MCF 10A (cell line): ENCODE data around the gene KCNMA1. TPM values are rescaled to one million over a fixed set of nuclear protein-coding genes. Genes with fewer than 3 reads are reported as not detected.

ENCODE experiments used
- BruUV-seq: library from RNA; stranded (reverse); fragments of 400-500 nt; replicated peaks from 2 replicates; lab custom pipeline; 2021; lab: Mats Ljungman, UMichigan
- CTCF ChIA-PET: fragments of 300-600 bp; sonication (Branson Sonifier 250); formaldehyde crosslinking; extraction: SDS; loops from one replicate; lab custom pipeline; 2021; ENCODE audit warnings: antibody characterized with exemption, inconsistent platforms; lab: Yijun Ruan, JAX
- POLR2A ChIA-PET: fragments of 300-600, 350-650 bp; sonication (Branson Sonifier 250); formaldehyde crosslinking; extraction: SDS; loops from one replicate; lab custom pipeline; 2020; ENCODE audit warnings: antibody characterized with exemption, inconsistent platforms; lab: Yijun Ruan, JAX
- DNase-seq: peaks from one replicate; pipeline ENCODE4 v3.0.0-alpha.2; 2018; ENCODE audit not compliant: unreplicated experiment
- H3K27ac Mint-ChIP-seq: one replicate; pipeline ENCODE4 v1.8.0; 2022; ENCODE audit warnings: mild to moderate bottlenecking, low read depth, mixed read lengths; ENCODE audit not compliant: unreplicated experiment
- H3K27me3 Mint-ChIP-seq: one replicate; pipeline ENCODE4 v1.8.0; 2022; ENCODE audit warnings: mixed read lengths; ENCODE audit not compliant: insufficient read depth, unreplicated experiment
- H3K36me3 Mint-ChIP-seq: one replicate; pipeline ENCODE4 v1.8.0; 2022; ENCODE audit warnings: mild to moderate bottlenecking, moderate library complexity, mixed read lengths; ENCODE audit not compliant: insufficient read depth, unreplicated experiment
- H3K4me1 Mint-ChIP-seq: one replicate; pipeline ENCODE4 v1.8.0; 2022; ENCODE audit warnings: mixed read lengths; ENCODE audit not compliant: insufficient read depth, unreplicated experiment
- H3K4me3 Mint-ChIP-seq: one replicate; pipeline ENCODE4 v1.8.0; 2022; ENCODE audit warnings: mild to moderate bottlenecking, moderate library complexity, mixed read lengths; ENCODE audit not compliant: unreplicated experiment
- H3K9me3 Mint-ChIP-seq: one replicate; pipeline ENCODE4 v1.8.0; 2022; ENCODE audit warnings: mixed read lengths; ENCODE audit not compliant: unreplicated experiment
- intact Hi-C: fragments of 100-400 bp; cut with micrococcal nuclease; formaldehyde crosslinking; loops from 2 replicates; pipeline ENCODE4 v1.14.1; 2022
- total RNA-seq: library from RNA; stranded (reverse); gene quantifications from 2 replicates; pipeline ENCODE4 v1.2.3, GENCODE V29; 2022
- TF ChIP-seq, protein P1 (sequence below): fragments of 200-600 bp; IDR thresholded peaks from one replicate; pipeline ENCODE4 v1.8.0; 2022; ENCODE audit warnings: antibody characterized with exemption, mild to moderate bottlenecking; ENCODE audit not compliant: unreplicated experiment

Gene KCNMA1
- total RNA-seq, 1 experiment from 2014 or later: 7.5 TPM

DNA sequence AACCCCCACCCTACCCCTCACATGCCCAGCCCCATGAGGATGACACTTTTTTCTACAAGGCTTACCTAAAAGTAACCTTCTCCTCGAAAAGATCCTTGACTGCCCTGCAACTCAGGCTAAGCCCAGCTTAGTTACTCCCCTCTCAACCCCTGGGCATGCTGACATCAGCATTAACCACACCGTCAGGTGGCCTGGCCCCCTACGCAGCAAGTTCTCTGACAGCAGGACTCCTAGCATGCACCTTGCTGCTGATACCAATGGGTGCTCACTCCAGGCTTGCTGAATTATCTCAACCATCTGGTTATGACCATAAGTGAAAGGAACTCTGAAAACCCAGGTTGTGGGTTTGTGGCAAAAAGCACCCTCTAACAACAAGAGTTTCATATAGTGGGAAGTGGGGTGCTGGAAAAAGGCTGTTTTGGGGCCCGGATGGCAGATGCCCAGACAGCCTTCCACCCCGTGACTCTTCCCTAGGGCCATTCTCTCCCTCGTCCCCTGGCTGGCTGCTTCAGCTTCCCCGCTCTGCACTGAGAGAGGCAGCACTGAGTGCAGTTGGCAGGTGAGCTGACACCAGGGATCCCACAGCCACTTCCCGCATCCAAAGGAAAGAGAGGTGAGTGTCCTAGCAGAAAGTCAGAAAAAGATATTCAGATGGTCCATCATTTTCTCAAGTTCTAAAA lies 518.9 kb downstream of the KCNMA1 start:
- no peaks in the 10 kb centered on the region for H3K4me1 Mint-ChIP-seq
- H3K4me3 Mint-ChIP-seq: no peak overlapping the region
- peaks cover 6% of the 10 kb centered on the region for H3K36me3 Mint-ChIP-seq
- no peak for DNase-seq
- CTCF ChIA-PET: interaction anchor here (0.6 kb wide), 2 partner anchors 8 to 234 kb away, joined by 3 read pairs; no protein-coding TSS in a partner anchor
- TF ChIP-seq, protein P1, sequence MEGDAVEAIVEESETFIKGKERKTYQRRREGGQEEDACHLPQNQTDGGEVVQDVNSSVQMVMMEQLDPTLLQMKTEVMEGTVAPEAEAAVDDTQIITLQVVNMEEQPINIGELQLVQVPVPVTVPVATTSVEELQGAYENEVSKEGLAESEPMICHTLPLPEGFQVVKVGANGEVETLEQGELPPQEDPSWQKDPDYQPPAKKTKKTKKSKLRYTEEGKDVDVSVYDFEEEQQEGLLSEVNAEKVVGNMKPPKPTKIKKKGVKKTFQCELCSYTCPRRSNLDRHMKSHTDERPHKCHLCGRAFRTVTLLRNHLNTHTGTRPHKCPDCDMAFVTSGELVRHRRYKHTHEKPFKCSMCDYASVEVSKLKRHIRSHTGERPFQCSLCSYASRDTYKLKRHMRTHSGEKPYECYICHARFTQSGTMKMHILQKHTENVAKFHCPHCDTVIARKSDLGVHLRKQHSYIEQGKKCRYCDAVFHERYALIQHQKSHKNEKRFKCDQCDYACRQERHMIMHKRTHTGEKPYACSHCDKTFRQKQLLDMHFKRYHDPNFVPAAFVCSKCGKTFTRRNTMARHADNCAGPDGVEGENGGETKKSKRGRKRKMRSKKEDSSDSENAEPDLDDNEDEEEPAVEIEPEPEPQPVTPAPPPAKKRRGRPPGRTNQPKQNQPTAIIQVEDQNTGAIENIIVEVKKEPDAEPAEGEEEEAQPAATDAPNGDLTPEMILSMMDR: no peak
- intact Hi-C loops: no loop called here
- H3K9me3 Mint-ChIP-seq: no peaks in the 10 kb centered on the region
- H3K27ac Mint-ChIP-seq: no peak overlapping the region
- POLR2A ChIA-PET: no interaction called here
- H3K27me3 Mint-ChIP-seq: no peaks in the 10 kb centered on the region
- no TSS peak for BruUV-seq

DNA sequence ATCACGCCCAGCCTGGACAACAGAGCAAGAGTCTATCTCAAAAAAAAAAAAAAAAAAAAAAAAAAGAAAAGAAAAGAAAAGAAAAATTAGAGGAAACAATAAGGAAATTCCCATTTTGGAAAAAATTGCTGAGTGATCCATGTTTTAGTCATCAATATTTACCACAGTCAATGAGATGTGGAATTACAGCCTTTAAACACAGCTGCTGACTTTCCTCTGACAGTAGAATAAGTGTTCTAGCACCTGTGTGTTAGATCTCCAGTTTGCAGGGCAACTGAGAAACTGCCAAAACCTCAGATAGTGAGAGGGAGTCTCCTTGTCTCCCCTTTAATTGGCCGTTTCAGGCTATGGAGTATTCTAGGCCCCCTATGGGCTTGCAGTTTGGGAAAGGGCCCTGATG lies 520.1 kb downstream of the KCNMA1 start:
- H3K4me1 Mint-ChIP-seq: no peaks in the 10 kb centered on the region
- no peak overlapping the region for H3K4me3 Mint-ChIP-seq
- intact Hi-C loops: no loop called here
- ChIA-PET POLR2A (interaction anchor here (0.9 kb wide), 1 partner anchor 10 kb away, joined by 4 read pairs; no protein-coding TSS in a partner anchor), CTCF (interaction anchor here (0.7 kb wide), 1 partner anchor 1584 kb away, joined by 3 read pairs; no protein-coding TSS in a partner anchor)
- H3K36me3 Mint-ChIP-seq: peaks cover 5% of the 10 kb centered on the region
- H3K27me3 Mint-ChIP-seq: no peaks in the 10 kb centered on the region
- BruUV-seq: no TSS peak
- no peak for DNase-seq
- H3K27ac Mint-ChIP-seq: no peak overlapping the region
- TF ChIP-seq, protein P1: no peak
- no peaks in the 10 kb centered on the region for H3K9me3 Mint-ChIP-seq

DNA sequence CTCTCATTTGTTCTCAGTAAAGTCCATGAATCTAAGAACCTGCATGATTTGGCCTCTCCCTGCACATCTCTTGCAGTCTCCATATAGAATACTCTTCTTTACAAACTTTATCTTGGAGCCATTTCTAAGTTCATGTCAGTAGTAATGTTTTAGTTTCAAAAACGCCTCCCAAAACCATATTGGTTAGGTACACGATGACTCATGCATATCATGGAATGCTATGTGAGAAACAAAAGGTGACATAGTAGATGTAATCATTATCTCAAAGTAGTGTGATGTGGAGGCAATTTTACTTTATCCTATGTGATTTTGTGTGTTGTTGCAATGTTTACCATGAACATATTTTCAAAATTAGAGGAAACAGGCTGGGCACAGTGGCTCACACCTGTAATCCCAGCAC lies 520.7 kb downstream of the KCNMA1 start:
- TF ChIP-seq, protein P1: no peak
- no peak for DNase-seq
- intact Hi-C loops: no loop called here
- H3K4me1 Mint-ChIP-seq: peaks cover 5% of the 10 kb centered on the region
- no peak overlapping the region for H3K27ac Mint-ChIP-seq
- no peaks in the 10 kb centered on the region for H3K9me3 Mint-ChIP-seq
- POLR2A ChIA-PET: interaction anchor here (0.6 to 0.9 kb wide), 3 partner anchors 10 to 95 kb away, joined by 3 to 4 read pairs (median 3); no protein-coding TSS in a partner anchor
- no TSS peak for BruUV-seq
- no peaks in the 10 kb centered on the region for H3K27me3 Mint-ChIP-seq
- no peaks in the 10 kb centered on the region for H3K36me3 Mint-ChIP-seq
- CTCF ChIA-PET: interaction anchor here (0.7 kb wide), 1 partner anchor 1583 kb away, joined by 3 read pairs; no protein-coding TSS in a partner anchor
- H3K4me3 Mint-ChIP-seq: no peak overlapping the region

DNA sequence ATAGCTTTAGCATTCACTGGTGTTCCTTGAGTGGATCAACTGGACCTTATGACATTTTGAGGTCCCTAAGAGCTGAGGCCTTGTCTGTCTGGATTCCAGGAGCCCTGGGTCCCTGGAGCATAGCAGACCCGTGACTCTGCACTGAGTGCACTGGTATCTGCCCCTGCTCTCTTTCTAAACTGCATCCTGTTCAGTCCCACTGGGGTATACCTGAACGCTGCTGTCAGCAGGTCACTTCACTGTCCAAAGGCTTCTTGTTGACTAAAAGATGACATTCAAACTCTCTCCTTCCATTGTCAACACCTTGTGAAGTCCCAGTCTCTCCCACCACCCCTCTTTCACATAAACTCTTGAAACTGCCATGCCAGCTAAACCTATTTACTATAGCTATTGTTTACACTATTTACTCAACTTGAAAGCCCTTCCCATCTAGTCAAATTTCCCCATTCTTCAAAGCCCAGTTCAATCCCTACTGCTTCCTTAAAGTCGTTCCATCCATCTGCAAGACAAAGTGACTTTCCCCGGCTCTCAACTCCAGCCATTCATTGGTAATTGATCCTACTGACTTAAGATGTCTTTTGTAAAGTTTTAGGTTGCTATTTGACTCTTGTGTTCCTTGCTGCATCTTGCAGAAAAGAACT lies 523.3 kb downstream of the KCNMA1 start:
- no TSS peak for BruUV-seq
- H3K4me1 Mint-ChIP-seq: peaks cover 10% of the 10 kb centered on the region
- no peak overlapping the region for H3K27ac Mint-ChIP-seq
- H3K27me3 Mint-ChIP-seq: no peaks in the 10 kb centered on the region
- ChIA-PET POLR2A (interaction anchor here (1.7 kb wide), 1 partner anchor 46 kb away, joined by 4 read pairs; no protein-coding TSS in a partner anchor), CTCF (interaction anchor here (0.6 to 0.7 kb wide), 2 partner anchors 107 to 430 kb away, joined by 3 read pairs; no protein-coding TSS in a partner anchor)
- TF ChIP-seq, protein P1: no peak
- DNase-seq: no peak
- H3K4me3 Mint-ChIP-seq: no peak overlapping the region
- no peaks in the 10 kb centered on the region for H3K36me3 Mint-ChIP-seq
- intact Hi-C loops: loop anchor here (5.0 kb wide), 2 partner anchors 567 to 1012 kb away; no protein-coding TSS in a partner anchor
- H3K9me3 Mint-ChIP-seq: no peaks in the 10 kb centered on the region
